ENCODE results near the gene REV1. TPM values are rescaled to one million over a fixed set of nuclear protein-coding genes. Genes with fewer than 3 reads are reported as not detected.

REV1 gene
- total and polyA plus RNA-seq, 4 donors, result 13.7 to 165 (median 34.5) TPM

DNA sequence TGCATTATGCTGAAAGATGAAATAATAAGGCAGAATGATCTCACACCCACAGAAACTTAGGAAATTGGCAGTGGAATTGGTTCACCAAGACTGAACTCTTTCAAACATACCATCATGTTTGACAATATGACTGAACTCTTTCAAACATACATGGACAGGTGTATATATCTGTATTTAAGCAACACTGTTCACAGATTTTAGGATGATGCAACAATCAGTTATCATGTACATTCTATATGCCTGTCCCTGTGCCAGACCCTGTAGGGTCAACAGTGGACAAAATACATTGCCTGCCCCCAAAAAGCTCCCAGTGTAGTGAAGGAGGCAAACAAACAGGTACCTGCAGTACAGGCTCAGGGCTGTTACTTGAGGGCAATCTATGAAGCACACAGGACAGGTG, 2.9 kb upstream of the REV1 start:
- DNase-seq (no peak), ATAC-seq (ENCODE audit: insufficient read depth, low FRiP score) (no peak)
- Histone ChIP-seq H3K27me3 (ENCODE audit: control insufficient read depth in 3 of 3, insufficient read depth in 3 of 3, low read length in 2 of 3) (no peaks in the 10 kb centered on the region), H3K4me1 (ENCODE audit: control insufficient read depth in 5 of 5, insufficient read depth in 5 of 5, low read length in 5 of 5) (peaks cover 0 to 22% (median 1%) of the 10 kb centered on the region in 5 donors), H3K36me3 (ENCODE audit: control insufficient read depth in 4 of 4, insufficient read depth in 4 of 4, low read length in 4 of 4) (no peaks in the 10 kb centered on the region), H3K4me3 (no peak overlapping the region), H3K9me3 (ENCODE audit: control insufficient read depth in 4 of 4, insufficient read depth in 3 of 4, low read length in 3 of 4) (no peaks in the 10 kb centered on the region), H3K9ac (ENCODE audit: insufficient read depth in 1 of 2, low read length in 2 of 2) (no peak overlapping the region), H3K27ac (ENCODE audit: low read depth in 1 of 2, low read length in 1 of 2) (no peak overlapping the region)
- TF ChIP-seq, protein P1, sequence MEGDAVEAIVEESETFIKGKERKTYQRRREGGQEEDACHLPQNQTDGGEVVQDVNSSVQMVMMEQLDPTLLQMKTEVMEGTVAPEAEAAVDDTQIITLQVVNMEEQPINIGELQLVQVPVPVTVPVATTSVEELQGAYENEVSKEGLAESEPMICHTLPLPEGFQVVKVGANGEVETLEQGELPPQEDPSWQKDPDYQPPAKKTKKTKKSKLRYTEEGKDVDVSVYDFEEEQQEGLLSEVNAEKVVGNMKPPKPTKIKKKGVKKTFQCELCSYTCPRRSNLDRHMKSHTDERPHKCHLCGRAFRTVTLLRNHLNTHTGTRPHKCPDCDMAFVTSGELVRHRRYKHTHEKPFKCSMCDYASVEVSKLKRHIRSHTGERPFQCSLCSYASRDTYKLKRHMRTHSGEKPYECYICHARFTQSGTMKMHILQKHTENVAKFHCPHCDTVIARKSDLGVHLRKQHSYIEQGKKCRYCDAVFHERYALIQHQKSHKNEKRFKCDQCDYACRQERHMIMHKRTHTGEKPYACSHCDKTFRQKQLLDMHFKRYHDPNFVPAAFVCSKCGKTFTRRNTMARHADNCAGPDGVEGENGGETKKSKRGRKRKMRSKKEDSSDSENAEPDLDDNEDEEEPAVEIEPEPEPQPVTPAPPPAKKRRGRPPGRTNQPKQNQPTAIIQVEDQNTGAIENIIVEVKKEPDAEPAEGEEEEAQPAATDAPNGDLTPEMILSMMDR (IDR thresholded peaks at IDR 0.05; ENCODE audit: control extremely low read depth, extremely low read depth), result no peak

DNA sequence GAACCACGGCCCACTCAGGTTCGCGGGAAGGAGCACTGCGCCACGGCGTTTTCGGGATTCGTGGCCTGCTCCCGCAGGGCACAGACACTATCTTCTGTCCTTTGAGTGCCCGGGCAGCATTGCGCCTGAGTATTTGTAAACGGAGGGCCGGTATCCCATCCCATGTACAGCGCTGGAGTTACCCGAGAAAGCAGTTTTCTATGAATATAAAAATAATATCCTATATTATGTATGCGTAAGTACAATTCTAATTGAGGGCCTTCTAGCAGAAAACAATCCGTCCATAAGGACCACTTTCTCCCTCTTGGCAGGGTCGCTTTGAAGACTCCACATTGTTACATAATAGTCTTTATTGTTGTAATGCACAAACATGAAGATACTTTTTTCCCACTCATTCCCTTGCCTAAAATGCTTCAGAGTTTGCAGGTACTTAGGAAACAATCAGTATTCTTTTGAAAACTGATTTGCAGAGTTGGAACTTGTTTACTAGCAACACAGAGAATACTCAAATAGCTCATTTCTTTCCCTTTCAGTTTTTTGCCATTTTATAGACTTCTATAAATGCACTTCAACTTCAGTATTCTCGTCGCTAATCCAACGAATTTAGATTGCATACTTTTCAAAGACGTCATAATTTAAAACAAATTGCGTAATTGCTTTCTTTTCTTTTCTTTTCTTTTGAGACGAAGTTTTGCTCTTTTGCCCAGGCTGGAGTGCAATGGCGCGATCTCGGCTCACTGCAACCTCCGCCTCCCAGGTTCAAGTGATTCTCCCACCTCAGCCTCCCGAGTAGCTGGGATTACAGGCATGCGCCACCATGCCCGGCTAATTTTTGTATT, 1.0 kb upstream of the REV1 start:
- Histone ChIP-seq H3K9me3 (ENCODE audit: control insufficient read depth in 4 of 4, insufficient read depth in 3 of 4, low read length in 3 of 4) (no peaks in the 10 kb centered on the region), H3K4me3 (no peak overlapping the region), H3K27ac (ENCODE audit: low read depth in 1 of 2, low read length in 1 of 2) (peak overlapping the region; percentile 94 to 99), H3K4me1 (ENCODE audit: control insufficient read depth in 5 of 5, insufficient read depth in 5 of 5, low read length in 5 of 5) (peaks cover 0 to 29% (median 9%) of the 10 kb centered on the region in 5 donors), H3K27me3 (ENCODE audit: control insufficient read depth in 3 of 3, insufficient read depth in 3 of 3, low read length in 2 of 3) (no peaks in the 10 kb centered on the region), H3K9ac (ENCODE audit: insufficient read depth in 1 of 2, low read length in 2 of 2) (peak overlapping the region in 1 of 2 donors; percentile 76), H3K36me3 (ENCODE audit: control insufficient read depth in 4 of 4, insufficient read depth in 4 of 4, low read length in 4 of 4) (no peaks in the 10 kb centered on the region)
- ATAC-seq (ENCODE audit: insufficient read depth, low FRiP score), result no peak
- DNase-seq, result peak in 1 of 3 donors; percentile 21
- WGBS, 2 donors, result 31 to 33% methylated on average over 31 of the region's 31 CpGs
- TF ChIP-seq, protein P1 (IDR thresholded peaks at IDR 0.05; ENCODE audit: control extremely low read depth, extremely low read depth), result no peak

DNA sequence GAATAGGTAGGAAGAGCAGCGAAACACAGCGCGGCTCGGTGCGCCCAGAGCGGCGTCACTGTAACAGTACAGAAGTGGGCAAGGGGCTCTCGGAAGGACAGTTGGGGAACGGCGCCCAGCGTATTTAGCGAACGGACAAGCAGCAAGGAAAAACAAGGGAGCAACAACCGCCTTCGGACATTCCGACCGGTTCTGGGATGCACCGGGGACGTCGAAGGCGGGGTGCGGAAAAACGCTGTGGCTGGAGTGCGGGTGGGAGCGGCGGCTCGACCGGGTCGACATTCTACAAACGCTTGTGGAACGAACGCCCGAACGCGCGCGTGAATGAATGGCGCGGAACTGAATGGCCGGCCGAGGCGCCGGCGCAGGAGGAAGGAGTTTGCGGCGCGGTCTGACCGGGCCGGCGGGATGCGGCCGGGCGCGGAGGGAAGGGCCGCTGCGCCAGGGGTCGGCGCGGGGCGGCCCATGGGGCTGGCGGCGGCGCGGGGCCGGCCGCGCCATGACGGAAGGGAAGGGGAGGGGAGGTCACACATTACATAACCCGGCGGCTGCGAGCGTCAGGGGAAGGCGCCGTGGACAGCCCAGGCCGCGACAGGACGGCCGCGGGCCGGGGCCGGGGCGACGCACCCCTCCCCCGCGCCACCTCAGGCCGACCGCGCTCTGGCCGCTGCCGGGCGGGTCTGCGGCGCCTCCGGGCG, 605 bp downstream of the REV1 start:
- H3K4me3 ChIP-seq, result peak overlapping the region; percentile 80
- DNase-seq (peak; percentile 69 to 74 (median 74)), ATAC-seq (ENCODE audit: insufficient read depth, low FRiP score) (peak; percentile 10)
- peak overlapping the region; percentile 94 to 99 for H3K27ac ChIP-seq (ENCODE audit: low read depth in 1 of 2, low read length in 1 of 2)
- TF ChIP-seq, protein P1 (IDR thresholded peaks at IDR 0.05; ENCODE audit: control extremely low read depth, extremely low read depth), result no peak
- no peaks in the 10 kb centered on the region for H3K36me3 ChIP-seq (ENCODE audit: control insufficient read depth in 4 of 4, insufficient read depth in 4 of 4, low read length in 4 of 4)
- no peaks in the 10 kb centered on the region for H3K9me3 ChIP-seq (ENCODE audit: control insufficient read depth in 4 of 4, insufficient read depth in 3 of 4, low read length in 3 of 4)
- H3K27me3 ChIP-seq (ENCODE audit: control insufficient read depth in 3 of 3, insufficient read depth in 3 of 3, low read length in 2 of 3), result no peaks in the 10 kb centered on the region
- 0% methylated on average over 68 to 95 of the region's 95 CpGs for WGBS, 2 donors
- peak overlapping the region; percentile 76 to 85 for H3K9ac ChIP-seq (ENCODE audit: insufficient read depth in 1 of 2, low read length in 2 of 2)
- peaks cover 0 to 31% (median 14%) of the 10 kb centered on the region in 5 donors for H3K4me1 ChIP-seq (ENCODE audit: control insufficient read depth in 5 of 5, insufficient read depth in 5 of 5, low read length in 5 of 5)

Data from lung (tissue), 12 donors.